ENCODE data around the gene CELSR1. TPM values are rescaled to one million over a fixed set of nuclear protein-coding genes. Genes with fewer than 3 reads are reported as not detected.
"Not testable (repeated sequence)": the region's sequence is repeated elsewhere in the genome, so short reads cannot be mapped to it uniquely, and the experiment has no call there.

Gene CELSR1
- total and polyA plus RNA-seq, 3 experiments from 2014 or later = 0.15 to 0.33 (median 0.30) TPM

GRCh38 chr22:46319319-46319718 is 218.1 kb downstream of the CELSR1 start:
- DNase-seq = no peak
- Histone ChIP-seq H3K27ac (ENCODE audit: low read depth, low read length) (no peak overlapping the region), H3K9me3 (ENCODE audit: low read length) (no peaks in the 10 kb centered on the region), H3K4me3 (ENCODE audit: low read length) (no peak overlapping the region), H3K4me1 (ENCODE audit: insufficient read depth, low read length) (no peaks in the 10 kb centered on the region), H3K27me3 (ENCODE audit: insufficient read depth, low read length, poor library complexity, severe bottlenecking) (no peaks in the 10 kb centered on the region), H3K36me3 (ENCODE audit: insufficient read depth, low read length) (no peaks in the 10 kb centered on the region)
- Mint-ChIP-seq H3K27me3 (peaks cover 0 to 1% of the 10 kb centered on the region in 2 donors), H3K27ac (no peak overlapping the region), H3K4me3 (no peak overlapping the region), H3K9me3 (no peaks in the 10 kb centered on the region), H3K4me1 (no peaks in the 10 kb centered on the region), H3K36me3 (no peaks in the 10 kb centered on the region)
- ChIA-PET CTCF (interaction anchor here (4.2 kb wide), 1 partner anchor 197 kb away, joined by 18 read pairs; no protein-coding TSS in a partner anchor), POLR2A (no interaction called here)

DNA sequence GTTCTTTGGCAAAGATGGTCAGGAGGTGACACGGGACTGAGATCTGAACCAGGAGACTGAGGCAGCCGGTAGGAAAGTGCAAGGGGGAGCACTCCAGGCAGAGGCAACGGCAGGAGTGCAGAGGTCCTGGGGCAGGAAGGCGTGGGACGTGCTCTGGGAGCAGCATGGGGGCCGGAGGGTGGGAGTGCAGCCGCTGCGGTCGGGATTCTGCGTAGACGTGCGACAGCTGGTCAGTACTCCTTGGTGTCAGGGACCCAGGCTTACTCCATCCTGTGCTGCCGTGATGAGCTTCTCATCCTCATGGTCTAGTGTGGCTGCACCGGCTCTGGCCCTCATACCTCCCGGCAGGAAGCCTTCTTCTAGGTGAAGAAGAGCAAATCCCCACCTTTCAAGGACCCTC is 218.8 kb downstream of the CELSR1 start:
- Mint-ChIP-seq H3K9me3 (no peaks in the 10 kb centered on the region), H3K27ac (peak overlapping the region in 1 of 8 donors; percentile 7), H3K4me1 (no peaks in the 10 kb centered on the region), H3K27me3 (peaks cover 0 to 1% of the 10 kb centered on the region in 2 donors), H3K36me3 (no peaks in the 10 kb centered on the region), H3K4me3 (no peak overlapping the region)
- Histone ChIP-seq H3K27me3 (ENCODE audit: insufficient read depth, low read length, poor library complexity, severe bottlenecking) (no peaks in the 10 kb centered on the region), H3K4me3 (ENCODE audit: low read length) (no peak overlapping the region), H3K4me1 (ENCODE audit: insufficient read depth, low read length) (no peaks in the 10 kb centered on the region), H3K36me3 (ENCODE audit: insufficient read depth, low read length) (no peaks in the 10 kb centered on the region), H3K27ac (ENCODE audit: low read depth, low read length) (no peak overlapping the region), H3K9me3 (ENCODE audit: low read length) (no peaks in the 10 kb centered on the region)
- DNase-seq = peak in 1 of 5 donors; percentile 28
- ChIA-PET POLR2A (no interaction called here), CTCF (interaction anchor here (0.9 to 4.2 kb wide), 2 partner anchors 196 to 312 kb away, joined by 3 to 18 read pairs; no protein-coding TSS in a partner anchor)

- Mint-ChIP-seq H3K4me1 (no peaks in the 10 kb centered on the region), H3K27ac (no peak overlapping the region), H3K36me3 (no peaks in the 10 kb centered on the region), H3K4me3 (no peak overlapping the region), H3K27me3 (peaks cover 0 to 1% of the 10 kb centered on the region in 2 donors), H3K9me3 (no peaks in the 10 kb centered on the region)
- Histone ChIP-seq H3K27me3 (ENCODE audit: insufficient read depth, low read length, poor library complexity, severe bottlenecking) (no peaks in the 10 kb centered on the region), H3K4me3 (ENCODE audit: low read length) (no peak overlapping the region), H3K36me3 (ENCODE audit: insufficient read depth, low read length) (no peaks in the 10 kb centered on the region), H3K4me1 (ENCODE audit: insufficient read depth, low read length) (no peaks in the 10 kb centered on the region), H3K9me3 (ENCODE audit: low read length) (no peaks in the 10 kb centered on the region), H3K27ac (ENCODE audit: low read depth, low read length) (no peak overlapping the region)
- DNase-seq = peak in 1 of 5 donors; percentile 0
- ChIA-PET CTCF (interaction anchor here (0.9 to 4.2 kb wide), 3 partner anchors 22 to 311 kb away, joined by 3 to 18 read pairs (median 3); no protein-coding TSS in a partner anchor), POLR2A (no interaction called here)
Observed at GRCh38 chr22:46317646-46318045, 219.8 kb downstream of the CELSR1 start.

DNA sequence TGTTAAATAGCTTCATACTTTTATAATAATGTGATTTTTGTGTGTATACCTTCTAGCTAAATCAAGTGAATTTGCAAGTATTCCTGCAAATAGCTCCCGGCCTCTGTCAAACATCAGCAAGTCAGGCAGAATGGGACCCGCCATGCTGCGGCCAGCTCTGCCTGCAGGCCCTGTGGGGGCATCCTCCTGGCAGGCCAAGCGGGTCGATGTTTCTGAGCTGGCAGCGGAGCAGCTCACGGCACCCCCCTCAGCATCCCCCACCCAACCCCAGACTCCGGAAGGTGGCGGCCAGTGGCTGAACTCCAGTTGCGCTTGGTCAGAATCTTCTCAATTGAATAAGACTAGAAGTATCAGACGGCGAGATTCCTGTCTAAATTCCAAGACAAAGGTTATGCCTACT is 221.4 kb downstream of the CELSR1 start:
- H3K36me3 ChIP-seq (ENCODE audit: insufficient read depth, low read length) = no peaks in the 10 kb centered on the region
- H3K4me3 ChIP-seq (ENCODE audit: low read length) = no peak overlapping the region
- no peaks in the 10 kb centered on the region for H3K4me1 ChIP-seq (ENCODE audit: insufficient read depth, low read length)
- H3K9me3 ChIP-seq (ENCODE audit: low read length) = no peaks in the 10 kb centered on the region
- H3K4me1 Mint-ChIP-seq = no peaks in the 10 kb centered on the region
- no peaks in the 10 kb centered on the region for H3K9me3 Mint-ChIP-seq
- CTCF ChIA-PET = interaction anchor here (1.0 to 7.1 kb wide), 7 partner anchors 11 to 320 kb away, joined by 3 to 78 read pairs (median 4); partner anchors contain the start of gene GTSE1
- no peak overlapping the region for H3K4me3 Mint-ChIP-seq
- DNase-seq = peak in 1 of 5 donors; percentile 21
- H3K27me3 ChIP-seq (ENCODE audit: insufficient read depth, low read length, poor library complexity, severe bottlenecking) = no peaks in the 10 kb centered on the region
- no peak overlapping the region for H3K27ac Mint-ChIP-seq
- H3K27ac ChIP-seq (ENCODE audit: low read depth, low read length) = no peak overlapping the region
- peaks cover 0 to 1% of the 10 kb centered on the region in 2 donors for H3K27me3 Mint-ChIP-seq
- POLR2A ChIA-PET = interaction anchor here (0.6 kb wide), 1 partner anchor 310 kb away, joined by 3 read pairs; no protein-coding TSS in a partner anchor
- no peaks in the 10 kb centered on the region for H3K36me3 Mint-ChIP-seq

DNA sequence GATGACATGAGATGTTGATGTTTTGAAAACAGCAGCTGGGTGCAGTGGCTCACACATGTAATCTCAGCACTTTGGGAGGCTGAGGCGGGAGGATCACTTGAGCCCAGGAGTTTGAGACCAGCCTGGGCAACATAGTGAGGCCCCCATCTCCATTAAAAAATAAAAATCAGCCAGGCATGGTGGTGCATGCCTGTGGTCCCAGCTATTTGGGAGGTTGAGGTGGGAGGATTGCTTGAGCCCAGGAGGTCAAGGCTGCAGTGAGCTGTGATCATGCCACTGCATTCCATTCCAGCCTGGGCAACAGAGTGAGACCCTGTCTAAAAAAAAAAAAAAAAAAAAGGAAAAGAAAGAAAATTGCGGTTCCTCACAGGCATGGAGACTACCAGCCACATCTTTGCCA is 224.6 kb downstream of the CELSR1 start:
- POLR2A ChIA-PET = not testable (repeated sequence)

DNA sequence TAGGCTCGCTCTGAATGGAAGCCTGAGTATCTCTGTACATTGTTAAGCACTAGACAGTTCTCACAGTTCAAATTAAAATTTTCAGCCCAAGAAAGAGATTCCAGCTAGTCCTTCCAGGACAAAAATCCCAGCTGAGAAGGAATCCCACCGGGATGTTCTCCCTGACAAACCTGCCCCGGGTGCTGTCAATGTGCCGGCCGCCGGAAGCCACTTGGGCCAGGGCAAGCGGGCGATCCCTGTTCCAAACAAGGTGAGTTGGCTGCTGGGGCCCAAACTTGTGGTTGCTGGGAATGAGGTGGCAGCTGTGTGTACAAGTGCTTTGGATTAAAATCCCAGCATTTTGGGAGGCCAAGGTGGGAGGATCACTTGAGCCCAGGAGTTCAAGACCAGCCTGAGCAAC is 225.4 kb downstream of the CELSR1 start:
- CTCF ChIA-PET = interaction anchor here (0.7 to 7.1 kb wide), 3 partner anchors 9 to 195 kb away, joined by 3 to 78 read pairs (median 4); no protein-coding TSS in a partner anchor
- POLR2A ChIA-PET = no interaction called here
- no peak overlapping the region for H3K4me3 Mint-ChIP-seq
- Histone ChIP-seq H3K4me1 (ENCODE audit: insufficient read depth, low read length) (no peaks in the 10 kb centered on the region), H3K4me3 (ENCODE audit: low read length) (no peak overlapping the region), H3K36me3 (ENCODE audit: insufficient read depth, low read length) (no peaks in the 10 kb centered on the region), H3K27me3 (ENCODE audit: insufficient read depth, low read length, poor library complexity, severe bottlenecking) (no peaks in the 10 kb centered on the region), H3K9me3 (ENCODE audit: low read length) (no peaks in the 10 kb centered on the region), H3K27ac (ENCODE audit: low read depth, low read length) (no peak overlapping the region)
- H3K4me1 Mint-ChIP-seq = no peaks in the 10 kb centered on the region
- no peaks in the 10 kb centered on the region for H3K9me3 Mint-ChIP-seq
- no peaks in the 10 kb centered on the region for H3K36me3 Mint-ChIP-seq
- peaks cover 0 to 4% of the 10 kb centered on the region in 2 donors for H3K27me3 Mint-ChIP-seq
- peak in 1 of 5 donors; percentile 44 for DNase-seq
- peak overlapping the region in 1 of 8 donors; percentile 0 for H3K27ac Mint-ChIP-seq

More for the DNA sequence above, 224.6 kb downstream of the CELSR1 start:
- not testable (repeated sequence) for H3K4me3 Mint-ChIP-seq; H3K9me3 Mint-ChIP-seq; H3K27ac ChIP-seq (ENCODE audit: low read depth, low read length); H3K4me1 Mint-ChIP-seq; H3K4me1 ChIP-seq (ENCODE audit: insufficient read depth, low read length); H3K9me3 ChIP-seq (ENCODE audit: low read length); H3K27me3 ChIP-seq (ENCODE audit: insufficient read depth, low read length, poor library complexity, severe bottlenecking); H3K27ac Mint-ChIP-seq; H3K36me3 ChIP-seq (ENCODE audit: insufficient read depth, low read length); H3K27me3 Mint-ChIP-seq; H3K4me3 ChIP-seq (ENCODE audit: low read length); H3K36me3 Mint-ChIP-seq
- CTCF ChIA-PET = interaction anchor here (0.6 to 7.1 kb wide), 4 partner anchors 189 to 309 kb away, joined by 3 to 78 read pairs (median 4); no protein-coding TSS in a partner anchor
- DNase-seq = peak in 1 of 5 donors; percentile 4

Other genes starting within 250 kb of the CELSR1 start
- gene GTSE1, start 240.8 kb downstream of the CELSR1 start, total RNA-seq = 10 to 100 TPM; 27.4 to 30.9 TPM
- gene GTSE1, start 240.8 kb downstream of the CELSR1 start, polyA plus RNA-seq = 0.10 TPM
- gene TRMU, start 201.9 kb downstream of the CELSR1 start, total RNA-seq = 10 to 100 TPM; 68.9 to 69.5 TPM
- 13.3 TPM for gene TRMU, start 201.9 kb downstream of the CELSR1 start, polyA plus RNA-seq
- 10 to 100 TPM; 25.3 to 33.0 TPM for gene GRAMD4, start 82.8 kb upstream of the CELSR1 start, total RNA-seq
- gene GRAMD4, start 82.8 kb upstream of the CELSR1 start, polyA plus RNA-seq = 7.6 TPM
- gene CERK, start 200.6 kb upstream of the CELSR1 start, total RNA-seq = 10 to 100 TPM; 64.3 to 64.5 TPM
- gene CERK, start 200.6 kb upstream of the CELSR1 start, polyA plus RNA-seq = 108 TPM
- gene TBC1D22A, start 225.0 kb upstream of the CELSR1 start, total RNA-seq = 10 to 100 TPM; 34.0 to 34.8 TPM
- 26.6 TPM for gene TBC1D22A, start 225.0 kb upstream of the CELSR1 start, polyA plus RNA-seq